ENCODE results near the gene RPS6KA3.
A peak's percentile ranks its signal among the peaks of the same experiment; 100 is the strongest.

Gene RPS6KA3

DNA sequence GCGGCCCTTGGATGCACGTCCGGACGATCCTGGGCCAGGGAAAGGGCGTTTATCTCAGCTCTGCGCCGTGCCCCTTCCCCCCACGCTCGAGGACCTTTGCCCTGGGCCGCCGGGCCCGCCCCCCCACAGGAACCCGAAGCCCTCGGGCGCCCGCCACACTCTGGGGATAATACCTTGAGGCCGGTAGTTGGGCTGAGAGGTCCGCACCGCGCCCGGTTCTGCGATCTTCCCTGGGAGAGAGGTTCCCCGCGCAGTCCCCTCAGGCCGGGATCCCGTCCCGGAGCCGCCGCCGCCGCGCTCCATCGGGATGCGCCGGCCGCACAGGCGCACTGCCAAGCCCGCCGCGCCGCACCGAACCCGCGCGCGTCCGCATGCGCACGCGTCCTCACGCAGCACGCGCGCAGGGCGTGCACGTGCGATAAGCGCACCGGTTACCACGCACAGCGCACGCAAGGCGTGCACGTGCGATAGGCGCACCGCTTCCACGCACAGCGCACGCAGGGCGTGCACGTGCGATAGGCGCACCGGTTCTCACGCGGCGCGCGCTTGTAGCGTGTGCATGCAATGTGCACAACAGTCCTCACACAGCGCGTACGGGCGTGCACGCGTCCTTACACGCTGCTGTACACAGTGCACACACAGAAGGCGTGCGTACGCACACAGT is 150.0 kb downstream of the RPS6KA3 start, which contains the start of gene MAP7D2:
Gene MAP7D2 (minus strand): TSS at position 331 of the 664 bp plus-strand sequence. CDS start 28 bp downstream, at position 303.
- Histone ChIP-seq H3K9ac (ENCODE audit: low read length) (no peak within 1 kb of the TSS), H2AK5ac (ENCODE audit: low read length) (no peak within 1 kb of the TSS), H3K18ac (ENCODE audit: low read length) (no peak within 1 kb of the TSS), H3K4me3 (ENCODE audit: low read length) (no peak within 1 kb of the TSS), H2BK120ac (ENCODE audit: low read depth, low read length) (no peak within 1 kb of the TSS), H3K36me3 (ENCODE audit: control insufficient read depth, insufficient read depth, low read length) (no peaks in the 10 kb centered on the region), H3K27ac (ENCODE audit: low read depth, low read length) (no peak within 1 kb of the TSS), H3K79me1 (ENCODE audit: low read length) (no peaks in the 10 kb centered on the region), H3K4me2 (ENCODE audit: low read length) (peak within 1 kb of the TSS; percentile 25), H2BK15ac (replicated peaks; ENCODE audit: low read depth) (no peak within 1 kb of the TSS), H3K56ac (ENCODE audit: low read length) (peak within 1 kb of the TSS; percentile 15), H2BK5ac (ENCODE audit: low read length) (no peak within 1 kb of the TSS), H3K4me1 (ENCODE audit: control insufficient read depth, low read depth, low read length) (no peaks in the 10 kb centered on the region), H3K27me3 (ENCODE audit: insufficient read depth, low read length, poor library complexity) (no peaks in the 10 kb centered on the region), H4K5ac (ENCODE audit: low read length) (no peak within 1 kb of the TSS), H3K4ac (ENCODE audit: low read depth, low read length) (no peak within 1 kb of the TSS), H3K79me2 (ENCODE audit: control insufficient read depth, insufficient read depth, low read length) (no peaks in the 10 kb centered on the region), H4K8ac (ENCODE audit: low read depth, low read length) (no peak within 1 kb of the TSS), H3K23ac (ENCODE audit: low read length) (no peak within 1 kb of the TSS)
- peak; percentile 2 for DNase-seq
- WGBS (ENCODE audit: extremely low coverage, insufficient coverage, low lambda C conversion rate) = no CpG with 5 or more reads among the region's 91 CpGs

DNA sequence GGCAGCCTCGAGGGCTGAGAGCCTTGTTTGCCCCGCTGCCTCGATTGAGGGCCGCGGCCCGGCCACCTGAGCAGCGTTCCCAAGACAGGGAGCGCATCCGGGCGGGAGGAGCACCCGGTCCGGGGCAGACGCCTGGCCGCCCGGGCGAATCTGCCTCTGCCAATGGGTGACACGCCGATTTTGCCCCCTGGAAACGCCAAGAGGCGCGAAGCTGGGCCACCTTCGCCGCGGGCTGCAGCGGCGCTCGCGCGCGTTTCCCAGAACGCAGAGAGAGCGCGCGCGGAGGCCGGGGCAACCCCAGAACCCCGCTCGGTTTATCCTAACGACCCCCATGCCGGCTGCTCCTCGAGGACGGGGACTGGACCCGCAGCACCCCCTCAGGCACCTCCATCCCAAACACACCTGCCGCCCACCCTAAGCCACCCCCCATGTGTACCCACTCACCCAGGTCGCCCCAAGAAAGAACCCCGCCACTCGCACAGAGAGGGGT is 150.6 kb downstream of the RPS6KA3 start:
- Histone ChIP-seq H2BK15ac (replicated peaks; ENCODE audit: low read depth) (no peak overlapping the region), H3K4me2 (ENCODE audit: low read length) (peak overlapping the region; percentile 25), H3K36me3 (ENCODE audit: control insufficient read depth, insufficient read depth, low read length) (no peaks in the 10 kb centered on the region), H3K9ac (ENCODE audit: low read length) (no peak overlapping the region), H3K79me1 (ENCODE audit: low read length) (no peaks in the 10 kb centered on the region), H2BK120ac (ENCODE audit: low read depth, low read length) (no peak overlapping the region), H4K8ac (ENCODE audit: low read depth, low read length) (no peak overlapping the region), H4K5ac (ENCODE audit: low read length) (no peak overlapping the region), H3K18ac (ENCODE audit: low read length) (no peak overlapping the region), H3K27ac (ENCODE audit: low read depth, low read length) (no peak overlapping the region), H3K4ac (ENCODE audit: low read depth, low read length) (no peak overlapping the region), H3K79me2 (ENCODE audit: control insufficient read depth, insufficient read depth, low read length) (no peaks in the 10 kb centered on the region), H2AK5ac (ENCODE audit: low read length) (no peak overlapping the region), H3K4me3 (ENCODE audit: low read length) (no peak overlapping the region), H3K56ac (ENCODE audit: low read length) (peak overlapping the region; percentile 15), H3K27me3 (ENCODE audit: insufficient read depth, low read length, poor library complexity) (no peaks in the 10 kb centered on the region), H2BK5ac (ENCODE audit: low read length) (no peak overlapping the region), H3K23ac (ENCODE audit: low read length) (no peak overlapping the region), H3K4me1 (ENCODE audit: control insufficient read depth, low read depth, low read length) (no peaks in the 10 kb centered on the region)
- WGBS (ENCODE audit: extremely low coverage, insufficient coverage, low lambda C conversion rate) = no CpG with 5 or more reads among the region's 47 CpGs
- peak; percentile 23 for DNase-seq

DNA sequence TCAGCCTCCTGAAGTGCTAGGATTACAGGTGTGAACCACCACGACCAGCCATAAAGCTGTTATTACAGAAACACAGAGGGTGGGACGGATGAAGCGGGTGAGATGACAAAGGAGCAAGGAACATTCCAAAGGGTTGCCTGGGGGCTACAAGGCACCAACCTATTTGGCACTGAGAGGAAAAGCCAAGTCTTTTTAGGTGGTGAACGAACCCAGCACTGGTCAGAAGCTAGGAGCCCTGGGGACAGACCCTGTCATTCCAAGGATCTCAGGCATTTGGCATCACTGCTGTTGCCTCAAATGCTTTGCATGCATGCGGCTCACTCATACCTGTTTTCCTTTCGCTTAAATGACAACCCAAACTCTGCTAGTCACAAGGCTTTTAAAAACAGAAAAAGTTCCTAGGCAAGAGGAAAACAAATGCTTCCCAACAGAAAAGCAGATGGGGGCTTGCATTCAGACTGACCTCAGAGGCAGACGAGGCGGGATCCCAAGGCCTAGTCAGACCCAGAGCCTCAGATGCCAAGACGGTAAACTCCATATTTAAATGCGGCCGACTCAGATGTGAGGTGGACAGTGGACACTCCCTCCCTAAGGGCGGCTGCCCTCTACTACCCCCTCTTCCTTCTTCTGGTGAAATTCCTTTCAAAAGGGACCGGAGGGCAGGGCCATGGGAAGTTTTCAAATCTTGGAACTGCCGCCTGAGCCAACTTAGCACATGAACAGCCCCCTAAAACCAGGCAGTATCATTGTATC is 154.5 kb downstream of the RPS6KA3 start:
- DNase-seq = peak; percentile 31
- Histone ChIP-seq H2BK120ac (ENCODE audit: low read depth, low read length) (no peak overlapping the region), H3K18ac (ENCODE audit: low read length) (no peak overlapping the region), H3K36me3 (ENCODE audit: control insufficient read depth, insufficient read depth, low read length) (no peaks in the 10 kb centered on the region), H4K8ac (ENCODE audit: low read depth, low read length) (no peak overlapping the region), H2BK15ac (replicated peaks; ENCODE audit: low read depth) (no peak overlapping the region), H3K56ac (ENCODE audit: low read length) (no peak overlapping the region), H3K4me2 (ENCODE audit: low read length) (no peak overlapping the region), H4K5ac (ENCODE audit: low read length) (no peak overlapping the region), H3K9ac (ENCODE audit: low read length) (no peak overlapping the region), H3K79me2 (ENCODE audit: control insufficient read depth, insufficient read depth, low read length) (no peaks in the 10 kb centered on the region), H3K27ac (ENCODE audit: low read depth, low read length) (no peak overlapping the region), H3K79me1 (ENCODE audit: low read length) (no peaks in the 10 kb centered on the region), H3K4me1 (ENCODE audit: control insufficient read depth, low read depth, low read length) (no peaks in the 10 kb centered on the region), H2BK5ac (ENCODE audit: low read length) (no peak overlapping the region), H3K4ac (ENCODE audit: low read depth, low read length) (no peak overlapping the region), H3K4me3 (ENCODE audit: low read length) (no peak overlapping the region), H3K27me3 (ENCODE audit: insufficient read depth, low read length, poor library complexity) (no peaks in the 10 kb centered on the region), H2AK5ac (ENCODE audit: low read length) (no peak overlapping the region), H3K23ac (ENCODE audit: low read length) (no peak overlapping the region)
- no CpG with 5 or more reads among the region's 14 CpGs for WGBS (ENCODE audit: extremely low coverage, insufficient coverage, low lambda C conversion rate)

DNA sequence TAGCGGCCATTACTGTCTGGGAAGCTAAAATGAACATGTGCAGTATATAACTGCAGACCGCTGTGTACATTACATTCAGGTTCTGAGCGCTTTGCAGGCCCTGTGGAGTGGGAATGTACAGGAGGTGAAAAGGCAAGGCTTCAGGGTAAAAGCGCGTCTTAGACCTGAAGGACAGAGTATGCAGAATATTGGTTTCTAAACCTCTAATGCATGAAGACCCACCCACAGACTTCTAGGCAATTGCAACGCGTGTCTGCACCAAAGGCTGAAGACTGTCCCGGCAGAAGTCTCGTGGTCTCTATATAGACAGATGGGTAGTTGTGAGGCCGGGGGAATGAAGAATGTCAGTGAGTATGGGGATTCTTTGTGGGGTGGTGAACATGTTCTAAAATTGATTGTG is 155.4 kb downstream of the RPS6KA3 start:
- DNase-seq = no peak
- Histone ChIP-seq H2BK5ac (ENCODE audit: low read length) (no peak overlapping the region), H2AK5ac (ENCODE audit: low read length) (no peak overlapping the region), H3K4me1 (ENCODE audit: control insufficient read depth, low read depth, low read length) (no peaks in the 10 kb centered on the region), H3K4me3 (ENCODE audit: low read length) (no peak overlapping the region), H4K8ac (ENCODE audit: low read depth, low read length) (no peak overlapping the region), H3K36me3 (ENCODE audit: control insufficient read depth, insufficient read depth, low read length) (no peaks in the 10 kb centered on the region), H3K4me2 (ENCODE audit: low read length) (no peak overlapping the region), H3K56ac (ENCODE audit: low read length) (no peak overlapping the region), H3K18ac (ENCODE audit: low read length) (no peak overlapping the region), H2BK15ac (replicated peaks; ENCODE audit: low read depth) (no peak overlapping the region), H2BK120ac (ENCODE audit: low read depth, low read length) (no peak overlapping the region), H3K9ac (ENCODE audit: low read length) (no peak overlapping the region), H3K27ac (ENCODE audit: low read depth, low read length) (no peak overlapping the region), H3K79me1 (ENCODE audit: low read length) (no peaks in the 10 kb centered on the region), H3K4ac (ENCODE audit: low read depth, low read length) (no peak overlapping the region), H3K27me3 (ENCODE audit: insufficient read depth, low read length, poor library complexity) (no peaks in the 10 kb centered on the region), H4K5ac (ENCODE audit: low read length) (no peak overlapping the region), H3K79me2 (ENCODE audit: control insufficient read depth, insufficient read depth, low read length) (no peaks in the 10 kb centered on the region), H3K23ac (ENCODE audit: low read length) (no peak overlapping the region)
- no CpG with 5 or more reads among the region's 10 CpGs for WGBS (ENCODE audit: extremely low coverage, insufficient coverage, low lambda C conversion rate)

DNA sequence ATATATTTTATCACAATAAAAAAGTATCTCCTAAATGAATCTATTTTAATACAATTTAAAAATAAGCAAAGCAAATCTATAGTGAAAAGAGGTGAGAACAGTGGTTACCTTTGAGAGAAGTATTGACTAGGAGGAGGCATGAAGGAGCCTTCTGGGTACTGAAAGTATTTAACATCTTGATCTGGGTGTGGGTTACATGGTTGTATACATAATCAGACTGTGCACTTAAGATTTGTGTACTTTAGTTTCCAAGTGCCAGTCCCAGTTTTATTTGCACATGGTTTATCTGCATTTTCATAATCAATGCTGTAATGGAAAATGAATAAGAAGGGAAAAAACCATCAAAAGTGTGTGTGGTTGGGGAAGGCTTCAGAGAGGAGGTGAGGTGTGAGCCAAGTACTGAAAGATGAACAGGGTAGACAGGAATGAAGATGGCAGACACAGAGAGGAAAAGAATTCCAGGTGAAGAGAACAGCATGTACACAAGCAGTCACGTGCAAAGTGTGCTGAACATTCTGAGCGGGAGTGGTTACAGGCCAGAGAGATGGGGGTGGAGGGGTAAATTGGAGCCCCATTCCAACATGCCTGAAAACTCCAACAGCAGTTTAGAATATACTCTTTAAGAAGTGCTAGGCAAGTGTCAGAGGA is 164.7 kb downstream of the RPS6KA3 start:
- H3K27ac ChIP-seq (ENCODE audit: low read depth, low read length) = no peak overlapping the region
- H2AK5ac ChIP-seq (ENCODE audit: low read length) = no peak overlapping the region
- no peak overlapping the region for H3K56ac ChIP-seq (ENCODE audit: low read length)
- no CpG with 5 or more reads among the region's 2 CpGs for WGBS (ENCODE audit: extremely low coverage, insufficient coverage, low lambda C conversion rate)
- DNase-seq = no peak
- no peak overlapping the region for H4K5ac ChIP-seq (ENCODE audit: low read length)
- no peak overlapping the region for H2BK15ac ChIP-seq (replicated peaks; ENCODE audit: low read depth)
- no peak overlapping the region for H3K18ac ChIP-seq (ENCODE audit: low read length)
- no peak overlapping the region for H3K4ac ChIP-seq (ENCODE audit: low read depth, low read length)
- no peaks in the 10 kb centered on the region for H3K36me3 ChIP-seq (ENCODE audit: control insufficient read depth, insufficient read depth, low read length)
- H2BK120ac ChIP-seq (ENCODE audit: low read depth, low read length) = no peak overlapping the region
- H3K4me1 ChIP-seq (ENCODE audit: control insufficient read depth, low read depth, low read length) = no peaks in the 10 kb centered on the region
- no peaks in the 10 kb centered on the region for H3K27me3 ChIP-seq (ENCODE audit: insufficient read depth, low read length, poor library complexity)
- H3K23ac ChIP-seq (ENCODE audit: low read length) = no peak overlapping the region
- H2BK5ac ChIP-seq (ENCODE audit: low read length) = no peak overlapping the region
- no peak overlapping the region for H4K8ac ChIP-seq (ENCODE audit: low read depth, low read length)
- no peak overlapping the region for H3K9ac ChIP-seq (ENCODE audit: low read length)
- no peak overlapping the region for H3K4me3 ChIP-seq (ENCODE audit: low read length)
- no peaks in the 10 kb centered on the region for H3K79me2 ChIP-seq (ENCODE audit: control insufficient read depth, insufficient read depth, low read length)
- H3K4me2 ChIP-seq (ENCODE audit: low read length) = no peak overlapping the region
- no peaks in the 10 kb centered on the region for H3K79me1 ChIP-seq (ENCODE audit: low read length)

All from mesendoderm (in vitro differentiated cells).